ENCODE measurements around the gene FRMD6.

FRMD6 gene

DNA sequence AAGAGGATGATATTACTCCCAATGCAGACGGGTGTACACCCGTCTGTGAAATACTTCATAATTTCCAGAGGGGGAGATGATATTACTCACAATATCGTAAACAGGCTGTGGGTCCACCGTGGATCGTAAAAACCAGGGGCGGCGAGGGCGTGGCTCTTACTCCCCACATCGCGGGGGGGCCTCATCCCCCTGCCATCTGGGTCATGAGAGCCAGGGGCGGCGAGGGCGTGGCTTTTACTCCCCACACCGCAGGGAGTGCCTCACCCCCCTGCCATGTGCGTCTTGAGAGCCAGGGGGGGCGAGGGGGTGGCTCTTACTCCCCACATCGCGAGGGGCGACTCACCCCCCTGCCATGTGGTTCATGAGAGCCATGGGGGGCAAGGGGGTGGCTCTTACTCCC lies 122.5 kb downstream of the FRMD6 start:
- TF ChIP-seq, protein P1, sequence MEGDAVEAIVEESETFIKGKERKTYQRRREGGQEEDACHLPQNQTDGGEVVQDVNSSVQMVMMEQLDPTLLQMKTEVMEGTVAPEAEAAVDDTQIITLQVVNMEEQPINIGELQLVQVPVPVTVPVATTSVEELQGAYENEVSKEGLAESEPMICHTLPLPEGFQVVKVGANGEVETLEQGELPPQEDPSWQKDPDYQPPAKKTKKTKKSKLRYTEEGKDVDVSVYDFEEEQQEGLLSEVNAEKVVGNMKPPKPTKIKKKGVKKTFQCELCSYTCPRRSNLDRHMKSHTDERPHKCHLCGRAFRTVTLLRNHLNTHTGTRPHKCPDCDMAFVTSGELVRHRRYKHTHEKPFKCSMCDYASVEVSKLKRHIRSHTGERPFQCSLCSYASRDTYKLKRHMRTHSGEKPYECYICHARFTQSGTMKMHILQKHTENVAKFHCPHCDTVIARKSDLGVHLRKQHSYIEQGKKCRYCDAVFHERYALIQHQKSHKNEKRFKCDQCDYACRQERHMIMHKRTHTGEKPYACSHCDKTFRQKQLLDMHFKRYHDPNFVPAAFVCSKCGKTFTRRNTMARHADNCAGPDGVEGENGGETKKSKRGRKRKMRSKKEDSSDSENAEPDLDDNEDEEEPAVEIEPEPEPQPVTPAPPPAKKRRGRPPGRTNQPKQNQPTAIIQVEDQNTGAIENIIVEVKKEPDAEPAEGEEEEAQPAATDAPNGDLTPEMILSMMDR (IDR thresholded peaks at IDR 0.05; ENCODE audit: extremely low read depth, insufficient read depth, missing control alignments): no peak
- in situ Hi-C loops (cut with MboI; ENCODE audit: low pct_unique_long_range_greater_than_20kb, low sequenced_read_pairs, unreplicated experiment): no loop called here
- DNase-seq (ENCODE audit: low spot score): no peak

DNA sequence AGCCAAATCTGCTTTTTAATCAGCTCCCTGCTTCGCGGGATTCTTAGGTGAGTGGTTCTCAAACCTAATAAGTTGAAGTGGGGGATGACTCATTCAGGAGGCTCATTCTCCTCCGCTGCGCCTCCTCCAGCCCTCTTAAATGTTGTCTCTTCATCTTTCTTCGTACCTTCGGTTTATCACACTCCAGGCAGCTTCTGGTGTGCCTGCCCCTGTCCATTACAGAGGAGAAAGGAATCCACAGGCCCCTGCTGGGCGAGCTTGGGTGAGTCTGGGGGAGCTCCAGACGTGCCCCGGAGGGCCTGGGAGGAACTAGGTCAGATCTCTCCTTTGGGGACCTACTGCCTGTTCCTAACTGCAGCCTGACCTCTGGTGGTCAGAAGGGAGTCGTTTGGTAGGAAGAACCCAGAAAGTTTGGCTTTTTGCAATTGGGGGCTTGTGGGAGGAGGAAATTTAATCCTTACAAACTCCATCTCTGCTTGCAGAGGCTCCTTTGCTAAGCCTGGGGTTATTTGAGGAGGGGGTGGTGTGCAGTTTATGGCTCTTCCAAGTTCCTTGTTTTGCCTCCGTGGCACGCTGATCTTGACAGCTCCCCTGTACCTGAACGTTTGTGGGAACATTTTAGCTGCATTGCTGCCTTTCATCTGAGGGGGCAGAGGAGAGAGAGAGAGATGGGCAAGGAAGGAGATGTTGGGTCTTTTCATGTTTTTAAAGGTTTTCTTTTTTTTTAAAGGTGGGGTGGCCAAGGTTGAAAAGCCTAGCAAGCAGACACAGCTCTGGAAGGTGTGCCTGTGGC lies 124.6 kb downstream of the FRMD6 start:
- in situ Hi-C loops (cut with MboI; ENCODE audit: low pct_unique_long_range_greater_than_20kb, low sequenced_read_pairs, unreplicated experiment): no loop called here
- TF ChIP-seq, protein P1 (IDR thresholded peaks at IDR 0.05; ENCODE audit: extremely low read depth, insufficient read depth, missing control alignments): peak; percentile 64
- DNase-seq (ENCODE audit: low spot score): peak; percentile 71

DNA sequence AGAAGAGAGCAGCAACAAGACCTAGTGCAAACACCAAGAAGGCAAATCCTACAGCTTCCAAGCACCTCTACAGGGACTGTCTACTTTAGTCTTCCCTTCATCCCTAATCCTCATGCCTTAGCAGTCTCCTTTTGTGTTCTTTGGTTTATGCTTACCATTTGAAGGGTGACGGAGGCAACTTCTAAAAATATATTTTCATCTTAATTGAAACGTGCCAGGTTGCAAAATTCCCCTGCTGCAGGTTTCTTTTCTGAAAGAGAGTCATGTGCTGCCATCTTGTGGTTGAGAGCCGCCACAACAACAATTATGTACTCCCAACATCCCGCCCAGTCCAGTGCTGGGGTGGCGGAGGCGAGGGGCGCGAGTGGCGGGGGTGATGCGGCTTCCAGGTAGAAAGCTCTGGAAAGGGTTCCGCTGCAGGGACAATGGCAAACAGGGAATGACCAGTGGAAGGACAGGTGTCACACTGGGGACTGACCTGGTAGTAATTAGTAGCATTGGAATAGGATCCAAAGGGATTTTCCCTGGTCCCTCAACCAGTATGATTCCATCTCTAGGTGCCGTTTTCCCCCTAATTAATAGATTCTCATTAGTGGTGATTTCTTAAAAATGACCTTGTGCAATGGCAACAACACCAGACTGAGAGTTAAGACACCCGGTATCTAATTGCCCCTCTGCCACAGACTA lies 128.4 kb downstream of the FRMD6 start:
- DNase-seq (ENCODE audit: low spot score): peak; percentile 80
- TF ChIP-seq, protein P1 (IDR thresholded peaks at IDR 0.05; ENCODE audit: extremely low read depth, insufficient read depth, missing control alignments): peak; percentile 73
- in situ Hi-C loops (cut with MboI; ENCODE audit: low pct_unique_long_range_greater_than_20kb, low sequenced_read_pairs, unreplicated experiment): loop anchor here (10.0 kb wide), 1 partner anchor 495 kb away; no protein-coding TSS in a partner anchor

Data from GM13977 (cell line).